MG63 (cell line): ENCODE measurements around the gene ACTBL2. TPM values are rescaled to one million over a fixed set of nuclear protein-coding genes. Genes with fewer than 3 reads are reported as not detected.
"Not testable (repeated sequence)": the region's sequence is repeated elsewhere in the genome, so short reads cannot be mapped to it uniquely, and the experiment has no call there.

Experiments used
- DNase-seq: peaks from one replicate; pipeline ENCODE4 v3.0.0-alpha.2; 2020
- H3K27me3 ChIP-seq: fragments of 250-450 bp; sonication (Bioruptor Pico); 2 replicates; pipeline ENCODE4 v1.5.1; 2020; ENCODE audit warnings: mild to moderate bottlenecking, moderate library complexity
- H3K36me3 ChIP-seq: fragments of 250-450 bp; sonication (Bioruptor Pico); 2 replicates; pipeline ENCODE4 v1.5.1; 2020; ENCODE audit warnings: mild to moderate bottlenecking, moderate library complexity
- H3K4me3 ChIP-seq: fragments of 250-450 bp; sonication (Bioruptor Pico); 2 replicates; pipeline ENCODE4 v1.5.1; 2020; ENCODE audit warnings: mild to moderate bottlenecking, moderate library complexity
- H3K9me3 ChIP-seq: fragments of 250-450 bp; sonication (Bioruptor Pico); 2 replicates; pipeline ENCODE4 v1.5.1; 2020; ENCODE audit warnings: mild to moderate bottlenecking, moderate library complexity
- total RNA-seq: library from RNA; depleted of rRNA; stranded (reverse); fragments of >200 nt; shearing (Covaris generic); gene quantifications from 2 replicates; pipeline ENCODE4 v1.2.3, GENCODE V29; 2014; ENCODE audit warnings: low replicate concordance

The ACTBL2 gene
- total RNA-seq, 1 experiment from 2014 or later, result 0.30 TPM

GRCh38 chr5:57499262-57500050 lies 16.8 kb upstream of the ACTBL2 start:
- H3K27me3 ChIP-seq, result no peaks in the 10 kb centered on the region
- H3K4me3 ChIP-seq, result no peak overlapping the region
- H3K36me3 ChIP-seq, result no peaks in the 10 kb centered on the region
- DNase-seq, result peak; percentile 28
- H3K9me3 ChIP-seq, result no peaks in the 10 kb centered on the region

GRCh38 chr5:57497733-57498132 lies 15.1 kb upstream of the ACTBL2 start:
- Histone ChIP-seq H3K9me3 (no peaks in the 10 kb centered on the region), H3K27me3 (no peaks in the 10 kb centered on the region), H3K4me3 (no peak overlapping the region), H3K36me3 (no peaks in the 10 kb centered on the region)
- DNase-seq, result no peak

GRCh38 chr5:57495285-57496086 lies 12.9 kb upstream of the ACTBL2 start:
- no peak overlapping the region for H3K4me3 ChIP-seq
- no peaks in the 10 kb centered on the region for H3K36me3 ChIP-seq
- no peaks in the 10 kb centered on the region for H3K9me3 ChIP-seq
- no peak for DNase-seq
- H3K27me3 ChIP-seq, result no peaks in the 10 kb centered on the region

GRCh38 chr5:57494104-57495098 lies 11.8 kb upstream of the ACTBL2 start:
- DNase-seq, result peak; percentile 97
- H3K4me3 ChIP-seq, result no peak overlapping the region
- no peaks in the 10 kb centered on the region for H3K9me3 ChIP-seq
- H3K36me3 ChIP-seq, result no peaks in the 10 kb centered on the region
- H3K27me3 ChIP-seq, result no peaks in the 10 kb centered on the region

GRCh38 chr5:57493034-57493433 lies 10.4 kb upstream of the ACTBL2 start:
- peak; percentile 13 for DNase-seq
- Histone ChIP-seq H3K4me3 (no peak overlapping the region), H3K27me3 (no peaks in the 10 kb centered on the region), H3K9me3 (no peaks in the 10 kb centered on the region), H3K36me3 (no peaks in the 10 kb centered on the region)

- Histone ChIP-seq H3K27me3 (no peaks in the 10 kb centered on the region), H3K9me3 (no peaks in the 10 kb centered on the region), H3K36me3 (no peaks in the 10 kb centered on the region), H3K4me3 (no peak overlapping the region)
- no peak for DNase-seq
Measured at GRCh38 chr5:57492632-57493031, 10.0 kb upstream of the ACTBL2 start.

- H3K27me3 ChIP-seq, result no peaks in the 10 kb centered on the region
Measured at GRCh38 chr5:57491369-57491965, 8.9 kb upstream of the ACTBL2 start.

GRCh38 chr5:57488215-57488955 lies 5.8 kb upstream of the ACTBL2 start:
- Histone ChIP-seq H3K4me3 (no peak overlapping the region), H3K9me3 (no peaks in the 10 kb centered on the region), H3K27me3 (no peaks in the 10 kb centered on the region), H3K36me3 (no peaks in the 10 kb centered on the region)
- peak; percentile 34 for DNase-seq

More at GRCh38 chr5:57491369-57491965, 8.9 kb upstream of the ACTBL2 start:
- DNase-seq, result no peak
- Histone ChIP-seq H3K4me3 (no peak overlapping the region), H3K9me3 (no peaks in the 10 kb centered on the region), H3K36me3 (no peaks in the 10 kb centered on the region)

- H3K36me3 ChIP-seq, result no peaks in the 10 kb centered on the region
- no peak overlapping the region for H3K4me3 ChIP-seq
- H3K27me3 ChIP-seq, result no peaks in the 10 kb centered on the region
- no peak for DNase-seq
- no peaks in the 10 kb centered on the region for H3K9me3 ChIP-seq
Measured at GRCh38 chr5:57486027-57486602, 3.5 kb upstream of the ACTBL2 start.

- no peaks in the 10 kb centered on the region for H3K36me3 ChIP-seq
- DNase-seq, result no peak
- H3K9me3 ChIP-seq, result no peaks in the 10 kb centered on the region; the same call in 1 of the 2 replicates
- no peaks in the 10 kb centered on the region for H3K27me3 ChIP-seq
- no peak overlapping the region for H3K4me3 ChIP-seq
Measured at GRCh38 chr5:57478826-57479225, 3.8 kb downstream of the ACTBL2 start.

- no peaks in the 10 kb centered on the region; the same call in 1 of the 2 replicates for H3K9me3 ChIP-seq
- H3K4me3 ChIP-seq, result no peak overlapping the region
- no peaks in the 10 kb centered on the region for H3K27me3 ChIP-seq
- no peak for DNase-seq
- H3K36me3 ChIP-seq, result no peaks in the 10 kb centered on the region
Measured at GRCh38 chr5:57476601-57477056, 6.0 kb downstream of the ACTBL2 start.

- Histone ChIP-seq H3K9me3 (no peaks in the 10 kb centered on the region), H3K4me3 (no peak overlapping the region), H3K27me3 (no peaks in the 10 kb centered on the region), H3K36me3 (no peaks in the 10 kb centered on the region)
- no peak for DNase-seq
Measured at GRCh38 chr5:57470339-57470738, 12.3 kb downstream of the ACTBL2 start.

GRCh38 chr5:57468481-57469163 lies 14.0 kb downstream of the ACTBL2 start:
- no peak overlapping the region for H3K4me3 ChIP-seq
- no peak for DNase-seq
- H3K27me3 ChIP-seq, result no peaks in the 10 kb centered on the region
- no peaks in the 10 kb centered on the region for H3K9me3 ChIP-seq
- no peaks in the 10 kb centered on the region for H3K36me3 ChIP-seq

GRCh38 chr5:57466544-57466943 lies 16.1 kb downstream of the ACTBL2 start:
- Histone ChIP-seq H3K4me3 (no peak overlapping the region), H3K27me3 (no peaks in the 10 kb centered on the region), H3K9me3 (no peaks in the 10 kb centered on the region), H3K36me3 (no peaks in the 10 kb centered on the region)
- no peak for DNase-seq

- not testable (repeated sequence) for H3K9me3 ChIP-seq, DNase-seq, H3K36me3 ChIP-seq, H3K4me3 ChIP-seq, H3K27me3 ChIP-seq
Measured at GRCh38 chr5:57460056-57460455, 22.6 kb downstream of the ACTBL2 start.
